Measurements from ENCODE around the gene CDC42BPA. TPM values are rescaled to one million over a fixed set of nuclear protein-coding genes. Genes with fewer than 3 reads are reported as not detected.
"Not testable (repeated sequence)": the region's sequence is repeated elsewhere in the genome, so short reads cannot be mapped to it uniquely, and the experiment has no call there.

CDC42BPA gene
- total and polyA plus RNA-seq, 4 experiments from 2014 or later: 0.49 to 0.72 TPM; not detected in 2

- no peaks in the 10 kb centered on the region for H3K36me3 Mint-ChIP-seq
Observed at GRCh38 chr1:227295609-227296008, 22.7 kb downstream of the CDC42BPA start.

GRCh38 chr1:227285745-227286144, 32.5 kb downstream of the CDC42BPA start:
- H3K4me1 ChIP-seq (ENCODE audit: insufficient read depth, low read length): no peaks in the 10 kb centered on the region
- H3K36me3 ChIP-seq (ENCODE audit: insufficient read depth, low read length): no peaks in the 10 kb centered on the region
- no peak overlapping the region for H3K4me3 Mint-ChIP-seq
- H3K9me3 ChIP-seq (ENCODE audit: control insufficient read depth in 1 of 2, low read length in 2 of 2): no peaks in the 10 kb centered on the region
- ChIA-PET CTCF (ENCODE audit: partially characterized antibody) (no interaction called here), POLR2A (ENCODE audit: partially characterized antibody) (no interaction called here)
- no peak overlapping the region for H3K27ac ChIP-seq (ENCODE audit: low read depth, low read length)
- H3K27me3 ChIP-seq (ENCODE audit: insufficient read depth, low read length): no peaks in the 10 kb centered on the region
- no peak for DNase-seq
- intact Hi-C loops (cut with micrococcal nuclease): no loop called here
- H3K27me3 Mint-ChIP-seq: peaks cover 3 to 11% of the 10 kb centered on the region in 2 donors
- H3K4me1 Mint-ChIP-seq: no peaks in the 10 kb centered on the region
- no peaks in the 10 kb centered on the region for H3K36me3 Mint-ChIP-seq
- H3K9me3 Mint-ChIP-seq: peaks cover 0 to 21% (median 9%) of the 10 kb centered on the region in 8 donors
- H3K27ac Mint-ChIP-seq: no peak overlapping the region
- no peak overlapping the region for H3K4me3 ChIP-seq (ENCODE audit: low read length in 2 of 2)

More at GRCh38 chr1:227295609-227296008, 22.7 kb downstream of the CDC42BPA start:
- no peaks in the 10 kb centered on the region for H3K36me3 ChIP-seq (ENCODE audit: insufficient read depth, low read length)
- no peak overlapping the region for H3K27ac ChIP-seq (ENCODE audit: low read depth, low read length)
- ChIA-PET POLR2A (ENCODE audit: partially characterized antibody) (no interaction called here), CTCF (ENCODE audit: partially characterized antibody) (no interaction called here)
- H3K4me1 ChIP-seq (ENCODE audit: insufficient read depth, low read length): no peaks in the 10 kb centered on the region
- Mint-ChIP-seq H3K9me3 (no peaks in the 10 kb centered on the region), H3K27ac (no peak overlapping the region), H3K4me1 (no peaks in the 10 kb centered on the region), H3K4me3 (no peak overlapping the region), H3K27me3 (peaks cover 1 to 6% of the 10 kb centered on the region in 2 donors)
- no peaks in the 10 kb centered on the region for H3K9me3 ChIP-seq (ENCODE audit: control insufficient read depth in 1 of 2, low read length in 2 of 2)
- DNase-seq: no peak
- H3K27me3 ChIP-seq (ENCODE audit: insufficient read depth, low read length): no peaks in the 10 kb centered on the region
- H3K4me3 ChIP-seq (ENCODE audit: low read length in 2 of 2): no peak overlapping the region
- intact Hi-C loops (cut with micrococcal nuclease): no loop called here

- Histone ChIP-seq H3K9me3 (ENCODE audit: control insufficient read depth in 1 of 2, low read length in 2 of 2) (no peaks in the 10 kb centered on the region), H3K27me3 (ENCODE audit: insufficient read depth, low read length) (no peaks in the 10 kb centered on the region), H3K36me3 (ENCODE audit: insufficient read depth, low read length) (no peaks in the 10 kb centered on the region), H3K4me3 (ENCODE audit: low read length in 2 of 2) (no peak overlapping the region), H3K4me1 (ENCODE audit: insufficient read depth, low read length) (no peaks in the 10 kb centered on the region), H3K27ac (ENCODE audit: low read depth, low read length) (no peak overlapping the region)
- Mint-ChIP-seq H3K9me3 (peaks cover 0 to 16% (median 7%) of the 10 kb centered on the region in 8 donors), H3K4me1 (no peaks in the 10 kb centered on the region), H3K36me3 (no peaks in the 10 kb centered on the region), H3K27ac (no peak overlapping the region), H3K4me3 (no peak overlapping the region), H3K27me3 (peaks cover 0 to 4% of the 10 kb centered on the region in 2 donors)
- POLR2A ChIA-PET (ENCODE audit: partially characterized antibody): no interaction called here
- CTCF ChIA-PET (ENCODE audit: partially characterized antibody): no interaction called here
- DNase-seq: no peak
- intact Hi-C loops (cut with micrococcal nuclease): no loop called here
Observed at GRCh38 chr1:227281371-227281770, 36.9 kb downstream of the CDC42BPA start.

- no peak overlapping the region for H3K4me3 ChIP-seq (ENCODE audit: low read length in 2 of 2)
- no peaks in the 10 kb centered on the region for H3K4me1 Mint-ChIP-seq
- H3K4me3 Mint-ChIP-seq: no peak overlapping the region
- peaks cover 0 to 4% of the 10 kb centered on the region in 2 donors for H3K27me3 Mint-ChIP-seq
- ChIA-PET CTCF (ENCODE audit: partially characterized antibody) (no interaction called here), POLR2A (ENCODE audit: partially characterized antibody) (no interaction called here)
- no peaks in the 10 kb centered on the region for H3K9me3 ChIP-seq (ENCODE audit: control insufficient read depth in 1 of 2, low read length in 2 of 2)
- H3K27ac ChIP-seq (ENCODE audit: low read depth, low read length): no peak overlapping the region
- H3K9me3 Mint-ChIP-seq: peaks cover 0 to 10% (median 3%) of the 10 kb centered on the region in 8 donors
- H3K36me3 ChIP-seq (ENCODE audit: insufficient read depth, low read length): no peaks in the 10 kb centered on the region
- no peak overlapping the region for H3K27ac Mint-ChIP-seq
- H3K36me3 Mint-ChIP-seq: no peaks in the 10 kb centered on the region
- DNase-seq: no peak
- no peaks in the 10 kb centered on the region for H3K27me3 ChIP-seq (ENCODE audit: insufficient read depth, low read length)
- intact Hi-C loops (cut with micrococcal nuclease): no loop called here
- H3K4me1 ChIP-seq (ENCODE audit: insufficient read depth, low read length): no peaks in the 10 kb centered on the region
Observed at GRCh38 chr1:227280836-227281235, 37.5 kb downstream of the CDC42BPA start.

DNA sequence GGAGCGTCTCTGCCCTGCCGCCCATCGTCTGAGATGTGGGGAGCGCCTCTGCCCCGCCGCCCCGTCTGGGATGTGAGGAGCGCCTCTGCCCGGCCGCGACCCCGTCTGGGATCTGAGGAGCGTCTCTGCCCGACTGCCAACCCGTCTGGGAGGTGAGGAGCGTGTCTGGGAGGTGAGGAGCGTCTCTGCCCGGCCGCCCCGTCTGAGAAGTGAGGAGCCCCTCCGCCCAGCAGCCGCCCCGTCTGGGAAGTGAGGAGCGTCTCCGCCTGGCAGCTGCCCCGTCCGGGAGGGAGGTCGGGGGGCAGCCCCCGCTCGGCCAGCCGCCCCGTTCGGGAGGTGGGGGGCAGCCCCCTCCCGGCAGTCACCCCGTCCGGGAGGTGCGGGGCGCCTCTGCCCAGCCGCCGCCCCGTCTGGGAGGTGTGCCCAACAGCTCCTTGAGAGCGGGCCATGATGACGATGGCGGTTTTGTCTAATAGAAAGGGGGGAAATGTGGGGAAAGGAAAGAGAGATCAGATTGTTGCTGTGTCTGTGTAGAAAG, 42.1 kb downstream of the CDC42BPA start:
- H3K4me3 Mint-ChIP-seq; intact Hi-C loops (cut with micrococcal nuclease); CTCF ChIA-PET (ENCODE audit: partially characterized antibody); H3K27ac ChIP-seq (ENCODE audit: low read depth, low read length); H3K9me3 ChIP-seq (ENCODE audit: control insufficient read depth in 1 of 2, low read length in 2 of 2); H3K4me1 ChIP-seq (ENCODE audit: insufficient read depth, low read length); H3K36me3 Mint-ChIP-seq; DNase-seq; POLR2A ChIA-PET (ENCODE audit: partially characterized antibody); H3K36me3 ChIP-seq (ENCODE audit: insufficient read depth, low read length); H3K27ac Mint-ChIP-seq; H3K9me3 Mint-ChIP-seq; H3K27me3 Mint-ChIP-seq; H3K27me3 ChIP-seq (ENCODE audit: insufficient read depth, low read length); H3K4me1 Mint-ChIP-seq; H3K4me3 ChIP-seq (ENCODE audit: low read length in 2 of 2): not testable (repeated sequence)

DNA sequence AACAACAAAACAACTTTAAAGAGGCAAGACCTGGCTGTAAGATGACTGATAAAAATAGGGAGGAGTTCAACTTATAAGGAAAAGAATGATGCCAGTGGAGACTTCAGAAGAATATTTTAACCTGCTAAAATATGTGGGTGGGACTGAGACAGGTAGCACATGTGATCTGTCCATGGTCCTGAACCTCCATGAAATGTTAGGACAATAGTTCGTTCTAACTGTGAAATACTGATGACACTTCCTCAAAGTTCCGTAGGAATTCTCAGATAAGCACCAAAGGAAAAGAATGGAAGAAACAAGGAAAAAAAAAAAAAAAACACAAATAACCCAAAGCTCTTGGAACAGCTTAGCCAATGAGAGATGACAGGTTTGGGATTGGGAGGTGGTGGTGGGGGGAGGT, 44.7 kb downstream of the CDC42BPA start:
- Histone ChIP-seq H3K4me1 (ENCODE audit: insufficient read depth, low read length) (no peaks in the 10 kb centered on the region), H3K36me3 (ENCODE audit: insufficient read depth, low read length) (no peaks in the 10 kb centered on the region), H3K27ac (ENCODE audit: low read depth, low read length) (no peak overlapping the region), H3K4me3 (ENCODE audit: low read length in 2 of 2) (no peak overlapping the region), H3K27me3 (ENCODE audit: insufficient read depth, low read length) (no peaks in the 10 kb centered on the region), H3K9me3 (ENCODE audit: control insufficient read depth in 1 of 2, low read length in 2 of 2) (no peaks in the 10 kb centered on the region)
- peaks cover 1 to 2% of the 10 kb centered on the region in 2 donors for H3K27me3 Mint-ChIP-seq
- no peaks in the 10 kb centered on the region for H3K36me3 Mint-ChIP-seq
- H3K4me1 Mint-ChIP-seq: no peaks in the 10 kb centered on the region
- CTCF ChIA-PET (ENCODE audit: partially characterized antibody): no interaction called here
- intact Hi-C loops (cut with micrococcal nuclease): no loop called here
- H3K4me3 Mint-ChIP-seq: no peak overlapping the region
- H3K9me3 Mint-ChIP-seq: peaks cover 0 to 6% (median 3%) of the 10 kb centered on the region in 8 donors
- POLR2A ChIA-PET (ENCODE audit: partially characterized antibody): no interaction called here
- H3K27ac Mint-ChIP-seq: no peak overlapping the region
- DNase-seq: no peak

DNA sequence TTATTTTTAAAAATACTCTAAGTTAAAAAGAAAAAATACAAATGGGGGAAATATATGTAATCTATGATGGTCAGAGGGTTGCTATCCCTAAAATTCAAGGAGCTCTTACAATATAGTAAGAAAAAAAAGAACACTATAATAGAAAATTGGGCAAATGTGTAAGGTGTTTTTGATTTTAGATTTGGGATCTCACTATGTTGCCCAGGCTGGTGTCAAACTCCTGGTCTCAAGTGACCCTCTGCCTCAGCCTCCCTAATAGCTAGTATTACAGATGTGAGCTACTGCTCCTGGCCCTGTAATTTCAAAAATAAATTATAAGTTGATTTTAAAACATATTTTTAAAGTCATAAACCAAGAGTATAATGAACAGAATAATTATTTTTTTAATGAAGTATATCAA, 45.9 kb downstream of the CDC42BPA start:
- intact Hi-C loops (cut with micrococcal nuclease): no loop called here
- Mint-ChIP-seq H3K9me3 (peaks cover 0 to 6% (median 3%) of the 10 kb centered on the region in 8 donors), H3K27ac (no peak overlapping the region), H3K27me3 (peaks cover 3 to 4% of the 10 kb centered on the region in 2 donors), H3K4me1 (no peaks in the 10 kb centered on the region), H3K4me3 (no peak overlapping the region), H3K36me3 (no peaks in the 10 kb centered on the region)
- H3K4me1 ChIP-seq (ENCODE audit: insufficient read depth, low read length): no peaks in the 10 kb centered on the region
- H3K36me3 ChIP-seq (ENCODE audit: insufficient read depth, low read length): no peaks in the 10 kb centered on the region
- POLR2A ChIA-PET (ENCODE audit: partially characterized antibody): no interaction called here
- DNase-seq: no peak
- CTCF ChIA-PET (ENCODE audit: partially characterized antibody): no interaction called here
- H3K4me3 ChIP-seq (ENCODE audit: low read length in 2 of 2): no peak overlapping the region
- H3K9me3 ChIP-seq (ENCODE audit: control insufficient read depth in 1 of 2, low read length in 2 of 2): no peaks in the 10 kb centered on the region
- no peaks in the 10 kb centered on the region for H3K27me3 ChIP-seq (ENCODE audit: insufficient read depth, low read length)
- no peak overlapping the region for H3K27ac ChIP-seq (ENCODE audit: low read depth, low read length)

DNA sequence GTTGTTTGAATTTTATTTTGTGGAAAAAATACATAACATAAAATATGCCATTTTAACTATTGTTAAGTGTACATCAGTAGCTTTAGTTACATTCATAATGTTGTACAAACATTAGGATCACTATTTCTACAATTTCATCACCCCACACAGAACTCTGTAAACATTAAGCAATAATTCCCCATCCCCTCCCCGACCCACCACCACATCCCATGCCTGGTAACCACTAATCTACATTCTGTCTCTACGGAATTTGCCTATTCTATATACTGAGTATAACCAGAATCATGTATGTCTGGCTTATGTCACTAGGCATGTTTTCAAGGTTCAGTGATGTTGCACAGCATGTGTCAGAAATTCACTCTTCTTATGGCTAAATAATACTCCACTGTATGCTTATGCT, 47.7 kb downstream of the CDC42BPA start:
- CTCF ChIA-PET (ENCODE audit: partially characterized antibody): no interaction called here
- H3K9me3 ChIP-seq (ENCODE audit: control insufficient read depth in 1 of 2, low read length in 2 of 2): no peaks in the 10 kb centered on the region
- no peaks in the 10 kb centered on the region for H3K4me1 Mint-ChIP-seq
- no peaks in the 10 kb centered on the region for H3K36me3 Mint-ChIP-seq
- no peaks in the 10 kb centered on the region for H3K4me1 ChIP-seq (ENCODE audit: insufficient read depth, low read length)
- no peak overlapping the region for H3K4me3 Mint-ChIP-seq
- H3K36me3 ChIP-seq (ENCODE audit: insufficient read depth, low read length): no peaks in the 10 kb centered on the region
- peaks cover 10% of the 10 kb centered on the region in 2 donors for H3K27me3 Mint-ChIP-seq
- DNase-seq: no peak
- no peak overlapping the region for H3K27ac Mint-ChIP-seq
- POLR2A ChIA-PET (ENCODE audit: partially characterized antibody): no interaction called here
- H3K27me3 ChIP-seq (ENCODE audit: insufficient read depth, low read length): no peaks in the 10 kb centered on the region
- H3K27ac ChIP-seq (ENCODE audit: low read depth, low read length): no peak overlapping the region
- H3K9me3 Mint-ChIP-seq: peaks cover 0 to 6% (median 3%) of the 10 kb centered on the region in 8 donors
- intact Hi-C loops (cut with micrococcal nuclease): no loop called here
- no peak overlapping the region for H3K4me3 ChIP-seq (ENCODE audit: low read length in 2 of 2)

Measured in CD4-positive, alpha-beta memory T cell (primary cell).